ENCODE data around the gene LGALS1.
"Not testable (repeated sequence)": the region's sequence is repeated elsewhere in the genome, so short reads cannot be mapped to it uniquely, and the experiment has no call there.

- not testable (repeated sequence) for TF ChIP-seq CTCF, POLR2A (IDR thresholded peaks at IDR 0.05)
Measured at GRCh38 chr22:37656583-37656982, 18.9 kb upstream of the LGALS1 start.

Data from right lobe of liver (tissue), 4 donors.